Naive B cell (primary cell): ENCODE results near the gene SORCS2. TPM values are rescaled to one million over a fixed set of nuclear protein-coding genes. Genes with fewer than 3 reads are reported as not detected.
"Not testable (repeated sequence)": the region's sequence is repeated elsewhere in the genome, so short reads cannot be mapped to it uniquely, and the experiment has no call there.

ENCODE experiments used
- ATAC-seq, 2 donors: fragments of 150-1000 bp; cut with Tn5 transposase; 2 replicates each; pipeline ENCODE4 v1.10.0; 2021; ENCODE audit warnings: low read depth in 2 of 2, mild to moderate bottlenecking in 2 of 2, moderate library complexity in 2 of 2
- DNase-seq: peaks from one replicate; pipeline ENCODE4 v3.0.0; 2022
- H3K27ac Mint-ChIP-seq, 6 donors: one replicate each; pipeline ENCODE4 v1.8.0; 2020 to 2022; ENCODE audit warnings: mild to moderate bottlenecking in 6 of 6, mixed read lengths in 6 of 6, moderate library complexity in 5 of 6, inconsistent platforms in 2 of 6
- H3K27me3 Mint-ChIP-seq, 3 donors: one replicate each; pipeline ENCODE4 v1.8.0; 2021 to 2022; ENCODE audit warnings: mixed read lengths in 3 of 3, mild to moderate bottlenecking in 1 of 3
- H3K36me3 Mint-ChIP-seq, 2 donors: one replicate each; pipeline ENCODE4 v1.8.0; 2020 to 2022; ENCODE audit warnings: mixed read lengths in 2 of 2, inconsistent platforms in 1 of 2, mild to moderate bottlenecking in 1 of 2
- H3K4me1 Mint-ChIP-seq, 3 donors: one replicate each; pipeline ENCODE4 v1.8.0; 2020 to 2022; ENCODE audit warnings: mixed read lengths in 3 of 3, inconsistent platforms in 1 of 3, mild to moderate bottlenecking in 1 of 3, moderate library complexity in 1 of 3
- H3K4me3 Mint-ChIP-seq, 8 donors: one replicate each; pipeline ENCODE4 v1.8.0; 2020 to 2022; ENCODE audit warnings: mild to moderate bottlenecking in 8 of 8, mixed read lengths in 8 of 8, moderate library complexity in 8 of 8, inconsistent platforms in 2 of 8
- H3K9me3 Mint-ChIP-seq, 7 donors: one replicate each; pipeline ENCODE4 v1.8.0; 2020 to 2022; ENCODE audit warnings: mixed read lengths in 7 of 7, mild to moderate bottlenecking in 5 of 7, inconsistent platforms in 2 of 7, moderate library complexity in 1 of 7
- polyA plus RNA-seq, 6 donors: library from polyadenylated mRNA; unstranded; fragments of 300-500 nt; fragmentation: Illumina TruSeq; gene quantifications; one replicate each; pipeline ENCODE4 v1.2.3, GENCODE V29; 2021; ENCODE audit warnings: low read depth in 6 of 6

The SORCS2 gene
- polyA plus RNA-seq, 6 donors from 2014 or later = not detected

DNA sequence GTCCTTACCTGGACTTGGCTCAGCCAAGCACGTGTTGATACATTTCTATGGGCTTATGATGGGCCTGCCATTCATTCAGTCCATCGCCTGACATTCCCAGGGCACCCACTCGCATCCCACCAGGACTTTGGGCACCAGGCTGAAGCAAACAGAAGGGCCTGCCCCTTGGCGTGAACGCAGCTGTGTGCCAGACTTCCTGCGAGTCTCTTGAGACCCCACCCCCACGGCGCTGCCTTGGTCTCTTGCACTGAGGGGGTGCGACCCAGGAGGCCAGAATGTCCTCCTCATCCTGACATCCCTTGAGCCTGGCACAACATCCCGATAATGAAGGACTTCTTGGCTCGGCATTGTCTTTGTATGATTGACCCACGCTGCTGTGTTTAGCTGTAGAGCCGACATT lies 243.9 kb downstream of the SORCS2 start:
- H3K27me3 Mint-ChIP-seq = peaks cover 0 to 8% (median 0%) of the 10 kb centered on the region in 3 donors
- H3K4me3 Mint-ChIP-seq = no peak overlapping the region
- ATAC-seq (no peak), DNase-seq (no peak)
- H3K36me3 Mint-ChIP-seq = no peaks in the 10 kb centered on the region
- H3K9me3 Mint-ChIP-seq = no peaks in the 10 kb centered on the region
- no peak overlapping the region for H3K27ac Mint-ChIP-seq
- H3K4me1 Mint-ChIP-seq = peaks cover 0 to 2% (median 0%) of the 10 kb centered on the region in 3 donors

DNA sequence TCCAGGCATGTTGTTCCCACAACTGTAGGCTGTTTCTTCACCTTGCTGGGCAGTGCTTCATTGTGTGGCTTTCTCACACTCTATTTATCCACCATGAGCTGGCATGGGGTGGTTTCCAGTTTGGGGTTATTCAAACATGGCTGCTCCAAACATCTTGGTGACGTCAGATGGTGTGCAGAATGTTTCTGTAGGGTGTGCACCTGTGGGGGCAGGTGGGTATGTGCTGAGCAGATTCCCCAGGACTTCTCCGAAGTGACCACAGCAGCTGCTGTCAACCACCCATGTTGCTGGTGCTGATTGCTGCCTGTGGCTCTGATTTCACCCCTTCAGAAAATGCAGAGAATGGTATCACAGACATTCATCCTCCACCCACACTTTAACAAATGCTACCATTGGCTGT lies 247.4 kb downstream of the SORCS2 start:
- Mint-ChIP-seq H3K27me3 (peaks cover 0 to 18% (median 17%) of the 10 kb centered on the region in 3 donors), H3K9me3 (peaks cover 0 to 5% (median 0%) of the 10 kb centered on the region in 7 donors), H3K27ac (no peak overlapping the region), H3K4me1 (peaks cover 0 to 2% (median 0%) of the 10 kb centered on the region in 3 donors), H3K4me3 (no peak overlapping the region), H3K36me3 (peaks cover 0 to 8% of the 10 kb centered on the region in 2 donors)
- no peak for DNase-seq
- ATAC-seq = no peak

DNA sequence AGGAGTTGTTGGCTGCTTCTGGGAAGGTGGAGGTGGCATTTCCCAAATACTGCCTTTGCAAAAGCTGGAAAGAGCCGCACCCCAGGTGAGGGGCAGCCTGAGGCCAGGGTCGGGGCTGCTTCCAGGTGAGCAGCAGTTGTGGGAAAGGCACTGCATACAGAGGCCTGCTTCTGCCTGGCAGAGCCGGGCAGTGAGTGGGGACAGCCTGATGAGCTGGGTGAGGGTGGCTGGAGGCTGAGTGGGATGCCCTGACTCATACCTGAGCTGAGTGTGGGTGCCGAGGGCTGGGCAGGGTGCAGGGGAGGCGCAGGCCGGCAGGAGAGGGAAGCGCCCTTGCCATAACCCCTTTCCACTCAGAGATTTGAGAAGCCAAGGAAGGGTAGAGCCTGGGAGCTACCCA lies 248.9 kb downstream of the SORCS2 start:
- Mint-ChIP-seq H3K36me3 (peaks cover 0 to 8% of the 10 kb centered on the region in 2 donors), H3K27me3 (peaks cover 0 to 22% (median 18%) of the 10 kb centered on the region in 3 donors), H3K4me3 (no peak overlapping the region), H3K9me3 (peaks cover 0 to 5% (median 0%) of the 10 kb centered on the region in 7 donors), H3K27ac (no peak overlapping the region), H3K4me1 (peaks cover 0 to 2% (median 0%) of the 10 kb centered on the region in 3 donors)
- no peak for ATAC-seq
- DNase-seq = no peak

DNA sequence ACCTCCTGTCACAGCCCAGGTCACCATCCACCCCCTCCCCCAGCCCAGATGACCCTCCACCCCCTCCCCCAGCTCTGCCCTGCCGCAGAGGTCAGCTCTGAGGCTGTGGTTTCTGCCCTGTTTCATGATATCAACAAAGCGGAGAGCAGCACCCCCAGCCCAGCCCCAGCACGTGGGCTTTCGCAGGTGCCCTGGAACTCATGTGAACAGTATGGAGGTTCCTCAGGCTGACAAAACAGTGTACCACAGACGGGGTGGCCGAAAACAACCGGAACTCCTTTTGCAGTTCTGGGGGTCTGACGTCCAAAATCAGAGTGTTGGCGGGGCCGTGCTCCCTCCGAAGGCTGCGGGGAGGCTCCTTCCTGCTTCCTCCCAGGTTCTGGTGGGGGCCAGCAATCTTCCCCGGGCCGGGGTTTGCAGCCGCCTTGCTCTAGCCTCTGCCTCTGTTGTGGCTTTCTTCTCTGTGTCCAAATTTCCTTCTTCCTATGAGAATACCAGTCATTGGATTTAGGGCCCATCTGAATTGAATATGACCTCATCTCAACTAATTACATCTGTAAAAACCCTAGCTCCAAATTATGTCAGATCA lies 250.3 kb downstream of the SORCS2 start:
- H3K4me3 Mint-ChIP-seq = no peak overlapping the region
- H3K27me3 Mint-ChIP-seq = peaks cover 0 to 22% (median 18%) of the 10 kb centered on the region in 3 donors

DNA sequence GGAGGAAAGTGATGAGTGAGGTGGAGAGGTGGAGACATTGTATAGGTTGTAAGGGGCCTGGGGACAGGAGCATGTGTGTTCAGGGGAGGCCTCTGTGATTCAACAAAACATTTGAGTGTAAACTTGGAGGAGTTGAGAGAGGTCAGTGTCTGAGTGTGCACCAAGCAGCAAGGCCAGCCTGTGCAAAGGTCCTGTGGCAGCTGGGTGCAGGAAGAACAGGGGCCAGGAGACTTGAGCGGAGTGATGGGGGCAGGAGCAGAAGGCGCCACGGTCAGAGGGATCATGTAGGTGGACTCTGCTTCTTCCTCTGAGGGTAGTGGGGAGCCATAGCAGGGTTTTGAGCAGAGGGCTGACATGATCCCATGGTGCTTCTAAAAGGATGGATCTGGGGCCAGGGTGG lies 252.0 kb downstream of the SORCS2 start:
- Mint-ChIP-seq H3K27ac (no peak overlapping the region), H3K9me3 (peaks cover 0 to 5% (median 0%) of the 10 kb centered on the region in 7 donors), H3K36me3 (peaks cover 0 to 8% of the 10 kb centered on the region in 2 donors), H3K27me3 (peaks cover 0 to 22% (median 18%) of the 10 kb centered on the region in 3 donors), H3K4me3 (no peak overlapping the region), H3K4me1 (peaks cover 0 to 2% (median 0%) of the 10 kb centered on the region in 3 donors)
- DNase-seq (no peak), ATAC-seq (no peak)

More for the DNA sequence above, 250.3 kb downstream of the SORCS2 start:
- no peak overlapping the region for H3K27ac Mint-ChIP-seq
- peaks cover 0 to 8% of the 10 kb centered on the region in 2 donors for H3K36me3 Mint-ChIP-seq
- peaks cover 0 to 5% (median 0%) of the 10 kb centered on the region in 7 donors for H3K9me3 Mint-ChIP-seq
- peaks cover 0 to 2% (median 0%) of the 10 kb centered on the region in 3 donors for H3K4me1 Mint-ChIP-seq
- ATAC-seq = no peak
- DNase-seq = no peak

DNA sequence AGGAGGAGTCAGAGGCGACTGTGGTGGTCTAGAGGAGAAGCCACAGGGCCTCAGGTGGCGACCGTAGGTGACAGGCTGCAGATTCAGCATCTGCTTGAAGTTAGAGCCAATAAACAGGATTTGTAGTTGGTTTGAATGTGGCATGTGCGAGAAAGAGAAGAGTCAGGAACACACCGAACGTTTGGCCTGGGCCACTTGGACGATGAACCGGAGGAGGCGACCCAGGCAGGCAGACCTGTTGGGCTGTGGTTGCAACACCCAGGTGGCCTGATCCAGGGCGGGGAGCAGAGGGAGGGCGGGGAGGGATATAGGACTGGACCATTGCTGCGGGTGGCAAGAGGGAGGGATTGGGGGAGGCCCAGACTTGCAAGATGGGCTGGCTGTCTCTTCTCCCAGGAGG lies 252.4 kb downstream of the SORCS2 start:
- H3K27ac Mint-ChIP-seq = no peak overlapping the region
- DNase-seq (no peak), ATAC-seq (no peak)
- peaks cover 0 to 5% (median 0%) of the 10 kb centered on the region in 7 donors for H3K9me3 Mint-ChIP-seq
- peaks cover 0 to 22% (median 18%) of the 10 kb centered on the region in 3 donors for H3K27me3 Mint-ChIP-seq
- H3K4me3 Mint-ChIP-seq = no peak overlapping the region
- H3K36me3 Mint-ChIP-seq = peaks cover 0 to 8% of the 10 kb centered on the region in 2 donors
- H3K4me1 Mint-ChIP-seq = peaks cover 0 to 2% (median 0%) of the 10 kb centered on the region in 3 donors

DNA sequence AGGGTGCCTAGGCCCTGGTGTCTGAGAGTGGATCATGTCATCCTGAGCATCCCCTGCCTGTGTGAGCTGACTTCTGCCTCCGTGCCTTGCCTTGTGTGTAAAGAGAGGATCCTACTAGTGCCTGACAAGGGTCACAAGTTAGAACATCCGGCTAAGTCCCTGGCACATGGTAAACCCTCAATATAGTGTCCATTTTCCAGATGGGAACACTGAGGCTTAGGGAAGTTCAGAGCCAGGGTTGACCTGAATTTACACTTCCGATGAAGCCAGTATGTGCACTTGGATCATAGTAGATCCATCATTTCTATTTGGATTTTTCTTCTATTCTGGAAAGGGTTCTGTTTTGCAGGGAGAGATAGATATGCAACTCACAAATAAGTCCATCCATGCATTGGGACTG lies 254.9 kb downstream of the SORCS2 start:
- Mint-ChIP-seq H3K4me3 (no peak overlapping the region), H3K27me3 (peaks cover 0 to 22% (median 10%) of the 10 kb centered on the region in 3 donors), H3K4me1 (no peaks in the 10 kb centered on the region), H3K9me3 (peaks cover 0 to 5% (median 0%) of the 10 kb centered on the region in 7 donors), H3K27ac (no peak overlapping the region), H3K36me3 (peaks cover 0 to 8% of the 10 kb centered on the region in 2 donors)
- DNase-seq = no peak
- ATAC-seq = no peak

DNA sequence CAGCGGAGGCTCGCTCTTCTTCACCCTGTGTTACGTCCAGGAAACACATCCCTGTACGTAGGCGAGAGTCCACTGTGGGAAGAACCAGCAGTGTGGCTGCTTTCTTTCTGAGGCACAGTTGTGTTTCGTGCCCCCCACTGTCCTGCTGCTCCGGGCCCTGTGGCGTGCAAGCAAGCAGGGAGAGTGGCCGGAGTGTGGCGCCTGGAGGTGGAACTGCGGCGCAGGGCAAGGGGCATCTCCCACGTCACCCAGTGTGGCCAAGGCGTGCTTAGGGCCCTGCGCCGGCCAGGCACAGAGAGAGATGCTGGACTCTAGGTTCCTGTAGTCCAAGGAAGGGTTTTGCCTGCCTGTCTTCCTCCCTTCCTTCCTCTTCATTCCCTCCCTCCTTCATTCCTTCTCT lies 255.7 kb downstream of the SORCS2 start:
- Mint-ChIP-seq H3K9me3 (peaks cover 0 to 6% (median 0%) of the 10 kb centered on the region in 7 donors), H3K27me3 (peaks cover 0 to 17% (median 10%) of the 10 kb centered on the region in 3 donors), H3K27ac (no peak overlapping the region), H3K4me3 (no peak overlapping the region), H3K4me1 (no peaks in the 10 kb centered on the region), H3K36me3 (peaks cover 0 to 8% of the 10 kb centered on the region in 2 donors)
- DNase-seq (no peak), ATAC-seq (no peak)

DNA sequence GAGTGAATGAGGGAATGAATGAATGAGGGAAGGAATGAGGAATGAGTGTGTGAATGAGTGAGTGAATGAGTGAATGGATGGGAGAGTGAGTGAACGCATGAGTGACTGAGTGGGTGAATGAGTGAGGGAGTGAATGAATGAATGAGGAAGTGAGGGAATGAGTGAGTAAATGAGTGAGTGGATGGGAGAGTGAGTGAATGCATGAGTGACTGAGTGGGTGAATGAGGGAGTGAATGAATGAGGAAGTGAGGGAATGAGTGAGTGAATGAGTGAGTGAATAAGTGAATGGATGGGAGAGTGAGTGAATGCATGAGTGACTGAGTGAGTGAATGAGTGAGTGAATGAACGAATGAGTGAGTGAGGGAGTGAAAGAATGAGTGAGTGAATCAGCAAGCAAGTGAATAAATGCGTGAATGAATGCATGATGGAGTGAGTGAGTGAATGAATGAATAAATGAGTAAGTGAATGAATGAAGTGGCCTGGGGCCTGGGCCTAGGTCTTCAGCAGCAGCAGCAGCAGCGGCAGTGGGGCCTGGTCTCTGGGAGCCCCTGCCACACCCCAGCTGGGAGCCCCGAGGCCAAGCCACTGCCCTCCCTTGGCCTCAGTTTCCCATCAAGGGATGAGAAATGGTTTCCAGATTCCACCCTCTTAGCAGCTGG lies 258.6 kb downstream of the SORCS2 start:
- no peaks in the 10 kb centered on the region for H3K27me3 Mint-ChIP-seq
- no peaks in the 10 kb centered on the region for H3K4me1 Mint-ChIP-seq
- no peak overlapping the region for H3K4me3 Mint-ChIP-seq
- peaks cover 0 to 2% (median 0%) of the 10 kb centered on the region in 7 donors for H3K9me3 Mint-ChIP-seq
- no peaks in the 10 kb centered on the region for H3K36me3 Mint-ChIP-seq
- H3K27ac Mint-ChIP-seq = no peak overlapping the region
- DNase-seq (no peak), ATAC-seq (no peak)

DNA sequence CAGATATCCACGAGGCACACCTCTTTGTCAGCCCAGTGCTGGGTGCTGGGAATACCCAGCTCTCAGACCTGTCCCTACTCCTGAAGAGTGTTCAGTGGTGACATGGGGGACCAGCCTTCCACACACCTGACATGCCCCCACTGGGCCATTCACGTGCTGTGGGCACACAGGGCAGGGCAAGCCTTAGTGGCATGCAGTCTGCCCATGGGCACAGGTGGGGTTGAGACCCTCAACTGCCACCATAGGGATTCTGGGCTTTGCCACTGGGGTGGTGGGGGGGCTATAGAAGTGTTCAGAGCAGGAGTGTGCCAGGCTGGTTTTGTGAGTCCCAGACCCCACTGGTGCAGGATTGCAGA lies 259.1 kb downstream of the SORCS2 start:
- Mint-ChIP-seq H3K36me3 (no peaks in the 10 kb centered on the region), H3K27me3 (no peaks in the 10 kb centered on the region), H3K4me1 (no peaks in the 10 kb centered on the region), H3K27ac (no peak overlapping the region), H3K9me3 (peaks cover 0 to 2% (median 0%) of the 10 kb centered on the region in 7 donors), H3K4me3 (no peak overlapping the region)
- DNase-seq (no peak), ATAC-seq (no peak)

DNA sequence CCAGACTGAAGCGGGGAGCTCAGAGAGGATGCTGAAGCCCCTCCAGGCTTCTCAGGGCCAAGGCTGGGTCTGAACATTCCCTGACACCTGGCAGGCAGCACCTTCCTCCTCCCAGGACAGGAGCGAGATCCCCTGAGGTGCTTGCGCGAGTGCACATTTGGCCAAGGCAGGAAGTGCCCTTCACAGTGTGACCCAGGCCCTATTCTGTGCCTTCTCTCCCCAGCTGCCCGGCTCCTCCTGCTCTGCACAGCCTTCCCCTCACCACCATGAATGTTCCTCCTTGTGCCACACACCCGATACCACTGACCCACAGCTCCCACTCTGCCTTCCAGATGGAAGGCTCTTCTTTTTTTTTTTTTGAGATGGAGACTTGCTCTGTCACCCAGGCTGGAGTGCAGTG lies 259.5 kb downstream of the SORCS2 start:
- ATAC-seq (no peak), DNase-seq (no peak)
- no peak overlapping the region for H3K4me3 Mint-ChIP-seq
- no peaks in the 10 kb centered on the region for H3K27me3 Mint-ChIP-seq
- H3K9me3 Mint-ChIP-seq = peaks cover 0 to 2% (median 0%) of the 10 kb centered on the region in 7 donors
- H3K27ac Mint-ChIP-seq = no peak overlapping the region
- no peaks in the 10 kb centered on the region for H3K36me3 Mint-ChIP-seq
- no peaks in the 10 kb centered on the region for H3K4me1 Mint-ChIP-seq

DNA sequence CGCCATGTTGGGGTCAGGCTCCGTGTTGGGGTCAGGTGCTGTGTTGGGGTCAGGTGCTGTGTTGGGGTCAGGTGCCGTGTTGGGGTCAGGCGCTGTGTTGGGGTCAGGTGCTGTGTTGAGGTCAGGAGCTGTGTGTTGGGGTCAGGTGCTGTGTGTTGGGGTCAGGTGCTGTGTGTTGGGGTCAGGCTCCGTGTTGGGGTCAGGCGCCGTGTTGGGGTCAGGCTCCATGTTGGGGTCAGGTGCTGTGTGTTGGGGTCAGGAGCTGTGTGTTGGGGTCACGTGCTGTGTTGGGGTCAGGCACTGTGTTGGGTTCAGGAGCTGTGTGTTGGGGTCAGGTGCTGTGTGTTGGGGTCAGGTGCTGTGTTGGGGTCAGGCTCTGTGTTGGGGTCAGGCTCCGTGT lies 260.5 kb downstream of the SORCS2 start:
- H3K27ac Mint-ChIP-seq = peak overlapping the region in 1 of 6 donors; percentile 21

DNA sequence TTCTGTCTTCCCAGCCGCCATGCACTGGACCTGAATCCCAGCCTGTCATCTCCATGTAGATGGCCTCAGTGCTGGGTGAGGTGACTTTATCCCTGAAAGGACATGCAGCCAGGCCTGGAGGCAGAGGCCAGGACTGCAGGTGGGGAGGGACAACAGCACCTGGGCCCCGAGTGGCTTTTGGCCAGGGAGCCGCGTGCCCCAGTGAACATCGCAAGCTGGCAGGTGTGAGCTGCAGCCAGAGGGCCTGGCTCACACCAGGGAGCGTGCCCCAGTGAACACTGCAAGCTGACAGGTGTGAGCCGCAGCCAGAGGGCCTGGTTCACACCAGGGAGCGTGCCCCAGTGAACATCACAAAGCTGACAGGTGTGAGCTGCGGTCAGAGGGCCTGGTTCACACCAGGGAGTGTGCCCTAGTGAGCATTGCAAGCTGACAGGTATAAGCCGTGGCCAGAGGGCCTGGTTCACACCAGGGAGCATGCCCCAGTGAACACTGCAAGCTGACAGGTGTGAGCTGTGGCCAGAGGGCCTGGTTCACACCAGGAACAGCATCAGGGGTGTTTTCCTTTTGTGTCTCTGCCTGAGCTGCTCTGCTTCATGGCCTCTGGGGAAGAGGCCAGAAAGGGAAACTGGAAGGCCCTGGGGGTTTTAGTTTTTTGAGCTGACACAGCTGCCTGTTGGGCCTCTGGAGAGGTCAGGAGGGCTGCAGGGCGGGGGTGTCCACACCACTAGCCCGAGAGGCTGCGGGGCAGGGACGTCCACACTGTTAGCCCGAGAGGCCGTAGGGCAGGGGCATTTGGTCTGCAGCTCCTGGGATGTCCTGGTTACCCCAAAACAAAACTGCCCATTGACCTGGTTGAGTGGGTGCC lies 265.1 kb downstream of the SORCS2 start:
- Mint-ChIP-seq H3K27ac (no peak overlapping the region), H3K36me3 (no peaks in the 10 kb centered on the region)
- no peak for DNase-seq

More for the DNA sequence above, 260.5 kb downstream of the SORCS2 start:
- DNase-seq, ATAC-seq, H3K4me1 Mint-ChIP-seq, H3K9me3 Mint-ChIP-seq, H3K4me3 Mint-ChIP-seq, H3K27me3 Mint-ChIP-seq, H3K36me3 Mint-ChIP-seq: not testable (repeated sequence)

More for the DNA sequence above, 265.1 kb downstream of the SORCS2 start:
- Mint-ChIP-seq H3K4me3 (no peak overlapping the region), H3K9me3 (peaks cover 0 to 4% (median 0%) of the 10 kb centered on the region in 7 donors), H3K4me1 (no peaks in the 10 kb centered on the region), H3K27me3 (peaks cover 0 to 18% (median 0%) of the 10 kb centered on the region in 3 donors)
- ATAC-seq = no peak
